Smooth muscle cell (in vitro differentiated cells): ENCODE results near the gene TECR. TPM values are rescaled to one million over a fixed set of nuclear protein-coding genes. Genes with fewer than 3 reads are reported as not detected.

Experiments used
- DNase-seq: peaks from one replicate; lab custom pipeline; 2025; ENCODE audit not compliant: unreplicated experiment; lab: John Stamatoyannopoulos, UW
- H2AFZ ChIP-seq: fragments of 200-600 bp; sonication (generic); 2 replicates; pipeline ENCODE4 v1.6.0; 2016; ENCODE audit warnings: antibody characterized with exemption, low read depth, mild to moderate bottlenecking
- H3F3A ChIP-seq: fragments of 200-600 bp; sonication (generic); 2 replicates; pipeline ENCODE4 v1.6.0; 2017; ENCODE audit warnings: antibody characterized with exemption, low read depth
- H3K27ac ChIP-seq: fragments of 200-600 bp; sonication (generic); 2 replicates; pipeline ENCODE4 v1.5.1; 2016; ENCODE audit warnings: low read depth, mild to moderate bottlenecking
- H3K27me3 ChIP-seq: fragments of 200-600 bp; sonication (generic); 2 replicates; pipeline ENCODE4 v1.6.1; 2016; ENCODE audit warnings: low read depth, mild to moderate bottlenecking
- H3K36me3 ChIP-seq: fragments of 200-600 bp; sonication (generic); 2 replicates; pipeline ENCODE4 v1.5.1; 2016; ENCODE audit warnings: low read depth
- H3K4me1 ChIP-seq: fragments of 200-600 bp; sonication (generic); 2 replicates; pipeline ENCODE4 v1.5.1; 2016; ENCODE audit warnings: low read depth
- H3K4me2 ChIP-seq: fragments of 200-600 bp; sonication (generic); 2 replicates; pipeline ENCODE4 v1.6.0; 2016; ENCODE audit warnings: mild to moderate bottlenecking
- H3K4me3 ChIP-seq: fragments of 200-600 bp; sonication (generic); 2 replicates; pipeline ENCODE4 v1.5.1; 2016; ENCODE audit warnings: mild to moderate bottlenecking
- H3K79me2 ChIP-seq: fragments of 200-600 bp; sonication (generic); 2 replicates; pipeline ENCODE4 v1.6.0; 2016; ENCODE audit warnings: low read depth, mild to moderate bottlenecking
- H3K9ac ChIP-seq: fragments of 200-600 bp; sonication (generic); 2 replicates; pipeline ENCODE4 v1.6.0; 2016; ENCODE audit warnings: low read depth
- H3K9me3 ChIP-seq: fragments of 200-600 bp; sonication (generic); replicated peaks from 2 replicates; pipeline ENCODE4 v1.5.1; 2016; ENCODE audit warnings: low read depth
- H4K20me1 ChIP-seq: fragments of 200-600 bp; sonication (generic); 2 replicates; pipeline ENCODE4 v1.6.0; 2016; ENCODE audit warnings: low read depth
- CTCF ChIP-seq: fragments of 200-600 bp; sonication (generic); IDR thresholded peaks from 2 replicates; pipeline ENCODE4 v1.5.1; 2017; ENCODE audit warnings: borderline replicate concordance, mild to moderate bottlenecking, antibody characterized with exemption; ENCODE audit not compliant: insufficient read depth, poor library complexity, severe bottlenecking
- WGBS: methylation state at CpG from one replicate; pipeline ENCODE4 v1.1.7; 2016; ENCODE audit warnings: low lambda C conversion rate; 5-methylcytosine and 5-hydroxymethylcytosine counted together
- polyA plus RNA-seq: library from polyadenylated mRNA; unstranded; fragments of >200 nt; fragmentation: Nextera tagmentation; extraction: Ambion mirVana; gene quantifications from 2 replicates; pipeline ENCODE4 v1.2.1, GENCODE V29; 2016
- total RNA-seq: library from RNA; depleted of rRNA; stranded (reverse); fragments of >200 nt; gene quantifications from 2 replicates; pipeline ENCODE4 v1.2.3, GENCODE V29; 2014

Gene TECR
- total and polyA plus RNA-seq, 2 experiments from 2014 or later = 86.1 to 216 TPM

GRCh38 chr19:14565765-14566711, 36.6 kb downstream of the TECR start:
- Histone ChIP-seq H3K4me2 (no peak overlapping the region), H3K9me3 (no peaks in the 10 kb centered on the region), H3K79me2 (peaks cover 19% of the 10 kb centered on the region), H3K9ac (no peak overlapping the region), H4K20me1 (peaks cover 6% of the 10 kb centered on the region), H3F3A (no peaks in the 10 kb centered on the region), H3K4me3 (no peak overlapping the region), H2AFZ (no peak overlapping the region), H3K36me3 (no peaks in the 10 kb centered on the region), H3K27ac (no peak overlapping the region), H3K27me3 (no peaks in the 10 kb centered on the region), H3K4me1 (peaks cover 15% of the 10 kb centered on the region)
- 97% methylated on average over 25 of the region's 31 CpGs for WGBS
- TF ChIP-seq CTCF = no peak
- no peak for DNase-seq

- 100% methylated on average over 13 of the region's 18 CpGs for WGBS
- no peak overlapping the region for H3K9ac ChIP-seq
- H2AFZ ChIP-seq = no peak overlapping the region
- no peak overlapping the region for H3K4me3 ChIP-seq
- H3K4me2 ChIP-seq = no peak overlapping the region
- no peak for DNase-seq
- peaks cover 26% of the 10 kb centered on the region for H3K79me2 ChIP-seq
- no peak for TF ChIP-seq CTCF
- no peaks in the 10 kb centered on the region for H3K27me3 ChIP-seq
- peaks cover 11% of the 10 kb centered on the region for H3K4me1 ChIP-seq
- no peak overlapping the region for H3K27ac ChIP-seq
- no peaks in the 10 kb centered on the region for H3F3A ChIP-seq
- H3K36me3 ChIP-seq = no peaks in the 10 kb centered on the region
- no peaks in the 10 kb centered on the region for H3K9me3 ChIP-seq
- peaks cover 6% of the 10 kb centered on the region for H4K20me1 ChIP-seq
Observed at GRCh38 chr19:14566712-14567077, 37.3 kb downstream of the TECR start.

- H3K9ac ChIP-seq = no peak overlapping the region
- H3K4me3 ChIP-seq = no peak overlapping the region
- 91% methylated on average over 11 of the region's 11 CpGs for WGBS
- H3K79me2 ChIP-seq = peaks cover 28% of the 10 kb centered on the region
- no peaks in the 10 kb centered on the region for H3K27me3 ChIP-seq
- H3K27ac ChIP-seq = no peak overlapping the region
- no peaks in the 10 kb centered on the region for H3K36me3 ChIP-seq
- H3K4me2 ChIP-seq = no peak overlapping the region
- no peak overlapping the region for H2AFZ ChIP-seq
- H3K4me1 ChIP-seq = peaks cover 8% of the 10 kb centered on the region
- H3F3A ChIP-seq = no peaks in the 10 kb centered on the region
- TF ChIP-seq CTCF = no peak
- H4K20me1 ChIP-seq = peaks cover 6% of the 10 kb centered on the region
- DNase-seq = no peak
- H3K9me3 ChIP-seq = no peaks in the 10 kb centered on the region
Observed at GRCh38 chr19:14567079-14567478, 37.7 kb downstream of the TECR start.
